ENCODE results near the gene RELA. TPM values are rescaled to one million over a fixed set of nuclear protein-coding genes. Genes with fewer than 3 reads are reported as not detected.

Gene RELA
- total RNA-seq, 1 experiment from 2014 or later: 54.9 TPM

DNA sequence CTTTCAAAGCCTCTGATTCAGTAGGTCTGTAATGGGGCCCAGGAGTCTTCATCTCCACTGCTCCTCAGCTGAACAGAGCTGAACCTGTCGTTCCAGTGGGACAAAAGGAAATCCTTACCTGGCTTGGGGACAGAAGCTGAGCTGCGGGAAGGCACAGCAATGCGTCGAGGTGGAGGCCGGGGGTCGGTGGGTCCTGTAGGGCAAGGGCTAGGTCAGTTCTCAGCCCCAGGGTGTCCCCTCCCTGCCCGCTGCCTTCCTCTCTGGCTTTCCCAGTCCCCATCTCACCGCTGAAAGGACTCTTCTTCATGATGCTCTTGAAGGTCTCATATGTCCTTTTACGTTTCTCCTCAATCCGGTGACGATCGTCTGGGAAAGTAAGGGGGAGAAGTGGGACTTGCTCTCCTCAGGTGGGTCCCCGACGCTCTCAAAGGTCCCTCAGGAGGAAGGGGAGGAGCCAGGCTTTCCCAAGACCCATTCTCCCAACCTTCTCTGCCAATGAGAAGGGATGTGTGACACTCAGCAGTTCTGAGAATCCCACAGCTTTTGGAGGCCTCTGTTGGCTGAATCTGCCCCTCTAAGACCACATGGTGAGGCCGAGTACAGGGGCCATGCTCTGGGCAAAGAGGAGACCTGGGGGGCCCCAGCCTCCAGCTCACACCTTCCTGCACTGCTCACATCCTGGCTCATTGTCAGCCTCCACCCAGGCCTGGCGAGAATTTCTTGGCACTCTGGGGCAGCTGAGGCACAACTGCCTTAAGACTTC, 7.0 kb downstream of the RELA start:
- intact Hi-C loops (cut with micrococcal nuclease; ENCODE audit: unreplicated experiment): no loop called here
- Histone ChIP-seq H3K9me3 (no peaks in the 10 kb centered on the region), H3K36me3 (ENCODE audit: control insufficient read depth, insufficient read depth, low read length) (peaks cover 11% of the 10 kb centered on the region), H3K4me3 (ENCODE audit: low read depth, low read length) (no peak overlapping the region), H3K27me3 (replicated peaks; ENCODE audit: control insufficient read depth, insufficient read depth, low read length) (no peaks in the 10 kb centered on the region), H3K4me1 (peaks cover 18% of the 10 kb centered on the region)
- peaks cover 87% of the 10 kb centered on the region for H3K36me3 Mint-ChIP-seq (ENCODE audit: insufficient read depth, unreplicated experiment)
- no TSS peak for BruUV-seq (replicated peaks)
- TF ChIP-seq, protein P1, sequence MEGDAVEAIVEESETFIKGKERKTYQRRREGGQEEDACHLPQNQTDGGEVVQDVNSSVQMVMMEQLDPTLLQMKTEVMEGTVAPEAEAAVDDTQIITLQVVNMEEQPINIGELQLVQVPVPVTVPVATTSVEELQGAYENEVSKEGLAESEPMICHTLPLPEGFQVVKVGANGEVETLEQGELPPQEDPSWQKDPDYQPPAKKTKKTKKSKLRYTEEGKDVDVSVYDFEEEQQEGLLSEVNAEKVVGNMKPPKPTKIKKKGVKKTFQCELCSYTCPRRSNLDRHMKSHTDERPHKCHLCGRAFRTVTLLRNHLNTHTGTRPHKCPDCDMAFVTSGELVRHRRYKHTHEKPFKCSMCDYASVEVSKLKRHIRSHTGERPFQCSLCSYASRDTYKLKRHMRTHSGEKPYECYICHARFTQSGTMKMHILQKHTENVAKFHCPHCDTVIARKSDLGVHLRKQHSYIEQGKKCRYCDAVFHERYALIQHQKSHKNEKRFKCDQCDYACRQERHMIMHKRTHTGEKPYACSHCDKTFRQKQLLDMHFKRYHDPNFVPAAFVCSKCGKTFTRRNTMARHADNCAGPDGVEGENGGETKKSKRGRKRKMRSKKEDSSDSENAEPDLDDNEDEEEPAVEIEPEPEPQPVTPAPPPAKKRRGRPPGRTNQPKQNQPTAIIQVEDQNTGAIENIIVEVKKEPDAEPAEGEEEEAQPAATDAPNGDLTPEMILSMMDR (IDR thresholded peaks at IDR 0.05; ENCODE audit: insufficient read depth in 1 of 2, low read depth in 1 of 2, low read length in 1 of 2, severe bottlenecking in 1 of 2, unreplicated experiment in 1 of 2): no peak
- H3K4me1 Mint-ChIP-seq (ENCODE audit: low read depth, unreplicated experiment): peaks cover 18% of the 10 kb centered on the region
- H3K9me3 Mint-ChIP-seq (ENCODE audit: unreplicated experiment): no peaks in the 10 kb centered on the region
- H3K27ac Mint-ChIP-seq (ENCODE audit: unreplicated experiment): no peak overlapping the region
- ChIA-PET CTCF (no interaction called here), POLR2A (no interaction called here)
- H3K27me3 Mint-ChIP-seq (ENCODE audit: insufficient read depth, unreplicated experiment): no peaks in the 10 kb centered on the region
- H3K4me3 Mint-ChIP-seq (ENCODE audit: unreplicated experiment): no peak overlapping the region
- DNase-seq: no peak

DNA sequence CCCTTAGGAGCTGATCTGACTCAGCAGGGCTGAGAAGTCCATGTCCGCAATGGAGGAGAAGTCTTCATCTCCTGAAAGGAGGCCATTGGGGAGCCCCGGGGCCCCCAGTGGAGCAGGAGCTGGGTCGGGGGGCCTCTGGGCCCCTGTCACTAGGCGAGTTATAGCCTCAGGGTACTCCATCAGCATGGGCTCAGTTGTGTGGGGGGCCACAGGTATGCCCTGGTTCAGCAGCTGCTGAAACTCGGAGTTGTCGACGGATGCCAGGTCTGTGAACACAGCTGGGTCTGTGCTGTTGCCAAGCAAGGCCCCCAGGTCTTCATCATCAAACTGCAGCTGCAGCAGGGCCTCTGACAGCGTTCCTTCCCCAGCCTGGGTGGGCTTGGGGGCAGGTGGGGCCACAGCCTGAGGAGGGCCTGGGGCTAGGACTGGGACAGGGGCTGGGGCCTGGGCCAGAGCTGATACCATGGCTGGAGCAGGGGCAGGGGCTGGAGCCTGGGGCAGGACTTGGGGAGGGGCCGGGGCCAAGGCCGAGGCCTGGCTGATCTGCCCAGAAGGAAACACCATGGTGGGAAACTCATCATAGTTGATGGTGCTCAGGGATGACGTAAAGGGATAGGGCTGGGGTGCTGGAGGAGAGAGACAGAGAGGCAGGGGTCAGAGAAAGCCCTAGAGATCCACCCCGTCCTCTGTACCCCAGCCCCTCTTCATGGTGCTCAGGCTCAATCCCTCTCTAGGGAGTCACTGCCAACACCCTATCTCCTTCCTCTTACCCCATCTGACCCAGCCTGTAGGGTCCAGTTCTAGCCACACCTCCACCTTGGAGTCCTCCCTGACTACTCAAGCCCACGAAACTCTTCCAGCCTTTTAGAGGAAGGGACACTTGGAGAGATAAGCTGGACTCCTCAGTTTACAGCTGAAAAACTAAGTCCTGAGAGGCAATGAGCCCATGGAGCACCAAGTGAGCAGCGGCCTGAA, 8.1 kb downstream of the RELA start:
- ChIA-PET CTCF (no interaction called here), POLR2A (interaction anchor here (2.4 kb wide), 1 partner anchor 39 kb away, joined by 8 read pairs; the partner anchor contains the start of gene PCNX3)

More for the DNA sequence above, 8.1 kb downstream of the RELA start:
- Histone ChIP-seq H3K4me3 (ENCODE audit: low read depth, low read length) (no peak overlapping the region), H3K27me3 (replicated peaks; ENCODE audit: control insufficient read depth, insufficient read depth, low read length) (no peaks in the 10 kb centered on the region), H3K9me3 (no peaks in the 10 kb centered on the region), H3K4me1 (peaks cover 18% of the 10 kb centered on the region), H3K36me3 (ENCODE audit: control insufficient read depth, insufficient read depth, low read length) (peaks cover 5% of the 10 kb centered on the region)
- Mint-ChIP-seq H3K36me3 (ENCODE audit: insufficient read depth, unreplicated experiment) (peaks cover 82% of the 10 kb centered on the region), H3K4me3 (ENCODE audit: unreplicated experiment) (no peak overlapping the region), H3K27me3 (ENCODE audit: insufficient read depth, unreplicated experiment) (no peaks in the 10 kb centered on the region), H3K4me1 (ENCODE audit: low read depth, unreplicated experiment) (peaks cover 18% of the 10 kb centered on the region), H3K9me3 (ENCODE audit: unreplicated experiment) (no peaks in the 10 kb centered on the region), H3K27ac (ENCODE audit: unreplicated experiment) (no peak overlapping the region)
- TF ChIP-seq, protein P1 (IDR thresholded peaks at IDR 0.05; ENCODE audit: insufficient read depth in 1 of 2, low read depth in 1 of 2, low read length in 1 of 2, severe bottlenecking in 1 of 2, unreplicated experiment in 1 of 2): no peak
- no TSS peak for BruUV-seq (replicated peaks)
- intact Hi-C loops (cut with micrococcal nuclease; ENCODE audit: unreplicated experiment): loop anchor here (5.0 kb wide), 1 partner anchor 203 kb away; the partner anchor contains the start of gene CFL1
- DNase-seq: no peak
